ENCODE measurements around the gene ARID3A.

ARID3A gene

GRCh38 chr19:941292-942132 is 15.7 kb downstream of the ARID3A start:
- Histone ChIP-seq H3K79me2 (ENCODE audit: insufficient read depth, low read length) (no peaks in the 10 kb centered on the region), H3K36me3 (ENCODE audit: low read length) (no peaks in the 10 kb centered on the region), H3K4me3 (ENCODE audit: insufficient read depth, low read length, poor library complexity, severe bottlenecking) (no peak overlapping the region), H2AFZ (ENCODE audit: low read depth, low read length, severe bottlenecking) (no peak overlapping the region), H3K27me3 (ENCODE audit: low read length) (no peaks in the 10 kb centered on the region), H4K20me1 (ENCODE audit: low read depth, low read length) (no peaks in the 10 kb centered on the region), H3K9me2 (replicated peaks; ENCODE audit: insufficient read depth, low read length) (no peaks in the 10 kb centered on the region), H3K9me3 (ENCODE audit: insufficient read depth, low read length) (no peaks in the 10 kb centered on the region), H3K4me2 (ENCODE audit: low read depth, low read length, poor library complexity, severe bottlenecking) (peak overlapping the region; percentile 20), H3K9ac (ENCODE audit: low read length) (no peak overlapping the region), H3K27ac (ENCODE audit: low read depth, low read length) (no peak overlapping the region), H3F3A (ENCODE audit: insufficient read depth) (no peaks in the 10 kb centered on the region)
- TF ChIP-seq EZH2phosphoT487 (conservative IDR thresholded peaks at IDR 0.05; ENCODE audit: low read length) = no peak
- no peak for TF ChIP-seq CTCF (IDR thresholded peaks at IDR 0.05; ENCODE audit: insufficient read depth, low read length, poor library complexity, severe bottlenecking)

GRCh38 chr19:942133-942645 is 16.4 kb downstream of the ARID3A start:
- H3K9me3 ChIP-seq (ENCODE audit: insufficient read depth, low read length) = no peaks in the 10 kb centered on the region
- no peak overlapping the region for H3K27ac ChIP-seq (ENCODE audit: low read depth, low read length)
- no peaks in the 10 kb centered on the region for H3K27me3 ChIP-seq (ENCODE audit: low read length)
- H2AFZ ChIP-seq (ENCODE audit: low read depth, low read length, severe bottlenecking) = no peak overlapping the region
- no peaks in the 10 kb centered on the region for H3F3A ChIP-seq (ENCODE audit: insufficient read depth)
- no peak overlapping the region for H3K4me3 ChIP-seq (ENCODE audit: insufficient read depth, low read length, poor library complexity, severe bottlenecking)
- no peak overlapping the region for H3K4me2 ChIP-seq (ENCODE audit: low read depth, low read length, poor library complexity, severe bottlenecking)
- H3K9me2 ChIP-seq (replicated peaks; ENCODE audit: insufficient read depth, low read length) = no peaks in the 10 kb centered on the region
- no peaks in the 10 kb centered on the region for H4K20me1 ChIP-seq (ENCODE audit: low read depth, low read length)
- H3K36me3 ChIP-seq (ENCODE audit: low read length) = no peaks in the 10 kb centered on the region
- H3K9ac ChIP-seq (ENCODE audit: low read length) = no peak overlapping the region
- TF ChIP-seq CTCF (IDR thresholded peaks at IDR 0.05; ENCODE audit: insufficient read depth, low read length, poor library complexity, severe bottlenecking) = no peak
- H3K79me2 ChIP-seq (ENCODE audit: insufficient read depth, low read length) = no peaks in the 10 kb centered on the region

GRCh38 chr19:943551-944170 is 17.8 kb downstream of the ARID3A start:
- no peaks in the 10 kb centered on the region for H3F3A ChIP-seq (ENCODE audit: insufficient read depth)
- no peak overlapping the region for H3K27ac ChIP-seq (ENCODE audit: low read depth, low read length)
- H3K9me2 ChIP-seq (replicated peaks; ENCODE audit: insufficient read depth, low read length) = no peaks in the 10 kb centered on the region
- no peak overlapping the region for H3K4me3 ChIP-seq (ENCODE audit: insufficient read depth, low read length, poor library complexity, severe bottlenecking)
- no peak for TF ChIP-seq EZH2phosphoT487 (conservative IDR thresholded peaks at IDR 0.05; ENCODE audit: low read length)
- no peak overlapping the region for H3K9ac ChIP-seq (ENCODE audit: low read length)
- H2AFZ ChIP-seq (ENCODE audit: low read depth, low read length, severe bottlenecking) = no peak overlapping the region
- no peaks in the 10 kb centered on the region for H4K20me1 ChIP-seq (ENCODE audit: low read depth, low read length)
- no peak overlapping the region for H3K4me2 ChIP-seq (ENCODE audit: low read depth, low read length, poor library complexity, severe bottlenecking)
- no peaks in the 10 kb centered on the region for H3K36me3 ChIP-seq (ENCODE audit: low read length)
- no peaks in the 10 kb centered on the region for H3K79me2 ChIP-seq (ENCODE audit: insufficient read depth, low read length)
- no peaks in the 10 kb centered on the region for H3K27me3 ChIP-seq (ENCODE audit: low read length)
- no peaks in the 10 kb centered on the region for H3K9me3 ChIP-seq (ENCODE audit: insufficient read depth, low read length)

- H3K4me3 ChIP-seq (ENCODE audit: insufficient read depth, low read length, poor library complexity, severe bottlenecking) = no peak overlapping the region
- H3K79me2 ChIP-seq (ENCODE audit: insufficient read depth, low read length) = no peaks in the 10 kb centered on the region
- H4K20me1 ChIP-seq (ENCODE audit: low read depth, low read length) = no peaks in the 10 kb centered on the region
- no peak overlapping the region for H3K4me2 ChIP-seq (ENCODE audit: low read depth, low read length, poor library complexity, severe bottlenecking)
- TF ChIP-seq CTCF (IDR thresholded peaks at IDR 0.05; ENCODE audit: insufficient read depth, low read length, poor library complexity, severe bottlenecking) (no peak), EZH2phosphoT487 (conservative IDR thresholded peaks at IDR 0.05; ENCODE audit: low read length) (no peak)
- H3F3A ChIP-seq (ENCODE audit: insufficient read depth) = no peaks in the 10 kb centered on the region
- no peaks in the 10 kb centered on the region for H3K36me3 ChIP-seq (ENCODE audit: low read length)
- H3K9ac ChIP-seq (ENCODE audit: low read length) = no peak overlapping the region
- no peaks in the 10 kb centered on the region for H3K9me2 ChIP-seq (replicated peaks; ENCODE audit: insufficient read depth, low read length)
- no peaks in the 10 kb centered on the region for H3K9me3 ChIP-seq (ENCODE audit: insufficient read depth, low read length)
- H3K27me3 ChIP-seq (ENCODE audit: low read length) = no peaks in the 10 kb centered on the region
- H2AFZ ChIP-seq (ENCODE audit: low read depth, low read length, severe bottlenecking) = no peak overlapping the region
- no peak overlapping the region for H3K27ac ChIP-seq (ENCODE audit: low read depth, low read length)
These were observed 18.3 kb downstream of the ARID3A start for GRCh38 chr19:944171-944567.
